Neural progenitor cell (in vitro differentiated cells): ENCODE measurements around the gene GNG8.

ENCODE experiments used
- CTCF ChIP-seq: fragments of 200-600 bp; sonication (generic); IDR thresholded peaks from 2 replicates; pipeline ENCODE4 v1.5.1; 2017; ENCODE audit warnings: antibody characterized with exemption, mild to moderate bottlenecking
- EZH2 ChIP-seq: fragments of 200-600 bp; sonication (generic); IDR thresholded peaks from 2 replicates; pipeline ENCODE4 v1.6.1; 2017; ENCODE audit warnings: antibody characterized with exemption, mild to moderate bottlenecking, moderate library complexity
- EZH2phosphoT487 ChIP-seq: fragments of 200-600 bp; sonication (generic); IDR thresholded peaks from 2 replicates; pipeline ENCODE4 v1.6.1; 2017; ENCODE audit warnings: antibody characterized with exemption

- TF ChIP-seq CTCF (no peak), EZH2 (no peak), EZH2phosphoT487 (no peak)
Measured at GRCh38 chr19:46620716-46621115, 15.3 kb downstream of the GNG8 start.
